GM13976 (cell line): Measurements from ENCODE around the gene KRTAP1-4.

Source experiments
- DNase-seq: peaks from one replicate; pipeline ENCODE4 v3.0.0; 2012; ENCODE audit warnings: low spot score
- CTCF ChIP-seq: IDR thresholded peaks from 2 replicates; pipeline ENCODE4 v1.5.1; 2012; ENCODE audit warnings: borderline replicate concordance, mild to moderate bottlenecking; ENCODE audit not compliant: insufficient read depth; ENCODE audit errors: extremely low read depth, missing control alignments, control extremely low read depth
- in situ Hi-C: fragments of 300-500 bp; cut with MboI; formaldehyde crosslinking; loops from one replicate; pipeline ENCODE4 v1.12.0; 2022; ENCODE audit warnings: low sequenced_read_pairs, mixed read lengths, inconsistent platforms; ENCODE audit not compliant: unreplicated experiment

The KRTAP1-4 gene

GRCh38 chr17:41019415-41019814 lies 10.6 kb downstream of the KRTAP1-4 start:
- DNase-seq = no peak
- in situ Hi-C loops = no loop called here
- no peak for TF ChIP-seq CTCF

- TF ChIP-seq CTCF = no peak
- in situ Hi-C loops = no loop called here
- no peak for DNase-seq
Measured at GRCh38 chr17:41018541-41018940, 11.5 kb downstream of the KRTAP1-4 start.

- in situ Hi-C loops = no loop called here
- no peak for DNase-seq
- TF ChIP-seq CTCF = no peak
Measured at GRCh38 chr17:41016578-41017215, 13.3 kb downstream of the KRTAP1-4 start.

- in situ Hi-C loops = no loop called here
- no peak for DNase-seq
- TF ChIP-seq CTCF = no peak
Measured at GRCh38 chr17:41015454-41015853, 14.5 kb downstream of the KRTAP1-4 start.

GRCh38 chr17:41013606-41014005 lies 16.4 kb downstream of the KRTAP1-4 start:
- in situ Hi-C loops = no loop called here
- no peak for DNase-seq
- no peak for TF ChIP-seq CTCF

GRCh38 chr17:41013181-41013580 lies 16.8 kb downstream of the KRTAP1-4 start:
- no peak for TF ChIP-seq CTCF
- in situ Hi-C loops = no loop called here
- DNase-seq = no peak
